Coronary artery (tissue), 2 donors: Measurements from ENCODE around the gene KCNAB1.

Experiments used
- DNase-seq: peaks from one replicate; pipeline ENCODE4 v3.0.0-alpha.2; 2017; ENCODE audit warnings: low spot score
- H3K27ac ChIP-seq, 2 donors: fragments of 200-600 bp; sonication (generic); one replicate each; pipeline ENCODE4 v1.5.1; 2016 to 2019
- H3K4me3 ChIP-seq: fragments of 200-600 bp; sonication (generic); 2 replicates; pipeline ENCODE4 v1.5.1; 2016; ENCODE audit warnings: mild to moderate bottlenecking, moderate library complexity
- CTCF ChIP-seq: fragments of 200-600 bp; sonication (generic); IDR thresholded peaks from one replicate; pipeline ENCODE4 v1.5.1; 2019; ENCODE audit warnings: antibody characterized with exemption

KCNAB1 gene

DNA sequence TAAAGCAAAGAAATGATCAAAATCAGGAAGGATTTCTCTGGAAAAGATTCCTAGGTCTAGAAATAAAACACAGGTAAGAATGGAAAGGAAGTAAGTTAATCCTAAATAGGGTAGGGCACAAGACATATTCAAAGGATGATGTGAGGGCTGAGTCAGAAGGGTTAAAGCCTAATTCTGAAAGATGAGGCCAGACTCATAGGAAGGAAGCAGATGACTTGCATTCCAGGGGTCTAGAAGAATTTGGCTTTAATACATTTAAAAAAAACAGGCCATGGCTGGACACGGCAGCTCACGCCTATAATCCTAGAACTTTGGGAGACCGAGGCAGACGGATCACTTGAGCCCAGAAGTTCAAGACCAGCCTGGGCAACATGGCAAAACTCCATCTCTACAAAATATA, 431.4 kb downstream of the KCNAB1 start:
- H3K4me3 ChIP-seq = peak overlapping the region; percentile 6
- no peak for DNase-seq
- peak overlapping the region; percentile 4 to 13 for H3K27ac ChIP-seq
- TF ChIP-seq CTCF = no peak

DNA sequence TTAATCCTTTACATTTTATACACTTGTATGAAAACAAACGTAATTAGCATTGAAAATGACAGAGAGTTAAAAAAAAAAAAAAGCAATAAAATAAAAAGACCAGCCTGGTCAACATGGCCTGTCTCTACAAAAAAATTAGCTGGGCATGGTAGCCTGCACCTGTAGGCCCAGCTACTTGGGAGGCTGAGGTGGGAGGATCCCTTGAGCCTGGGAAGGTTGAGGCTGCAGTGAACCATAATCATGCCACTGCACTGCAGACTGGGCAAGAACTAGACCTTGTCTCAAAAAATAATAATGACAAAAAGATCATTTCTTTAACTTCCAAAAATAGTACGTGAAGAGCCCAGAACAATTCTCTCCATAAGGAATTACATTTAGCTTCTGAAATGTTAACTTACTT, 432.6 kb downstream of the KCNAB1 start:
- TF ChIP-seq CTCF = no peak
- Histone ChIP-seq H3K27ac (no peak overlapping the region), H3K4me3 (peak overlapping the region; percentile 85)
- DNase-seq = no peak

GRCh38 chr3:156553705-156554356, 433.5 kb downstream of the KCNAB1 start:
- Histone ChIP-seq H3K4me3 (peak overlapping the region; percentile 85), H3K27ac (peak overlapping the region in 1 of 2 donors; percentile 68)
- no peak for TF ChIP-seq CTCF
- DNase-seq = no peak

DNA sequence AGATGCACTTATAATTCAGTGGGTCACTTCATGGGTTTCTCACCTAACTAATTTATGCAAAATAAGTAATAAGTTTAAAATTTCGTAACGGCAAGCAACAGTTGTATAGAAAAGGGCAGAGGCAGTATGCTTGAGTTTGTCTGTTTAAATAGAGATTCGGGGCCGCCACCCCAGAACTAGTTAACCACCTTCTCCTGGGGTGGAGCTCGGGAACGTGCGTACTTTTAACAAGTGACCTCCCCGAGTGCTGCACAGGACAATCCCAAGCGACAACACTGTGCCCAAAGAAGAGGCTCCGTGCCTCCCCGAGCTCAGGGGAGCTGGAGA, 434.1 kb downstream of the KCNAB1 start:
- Histone ChIP-seq H3K4me3 (peak overlapping the region; percentile 85), H3K27ac (peak overlapping the region; percentile 68 to 88)
- no peak for TF ChIP-seq CTCF
- no peak for DNase-seq

- H3K4me3 ChIP-seq = peak within 1 kb of the TSS; percentile 85
- TF ChIP-seq CTCF = no peak
- H3K27ac ChIP-seq = peak within 1 kb of the TSS; percentile 68 to 88
- peak; percentile 100 for DNase-seq
These were observed 434.7 kb downstream of the KCNAB1 start, which contains the start of gene SSR3 for GRCh38 chr3:156554842-156555687. Gene SSR3 (minus strand): TSS chr3:156555117. CDS start chr3:156555089, 28 bp downstream.

DNA sequence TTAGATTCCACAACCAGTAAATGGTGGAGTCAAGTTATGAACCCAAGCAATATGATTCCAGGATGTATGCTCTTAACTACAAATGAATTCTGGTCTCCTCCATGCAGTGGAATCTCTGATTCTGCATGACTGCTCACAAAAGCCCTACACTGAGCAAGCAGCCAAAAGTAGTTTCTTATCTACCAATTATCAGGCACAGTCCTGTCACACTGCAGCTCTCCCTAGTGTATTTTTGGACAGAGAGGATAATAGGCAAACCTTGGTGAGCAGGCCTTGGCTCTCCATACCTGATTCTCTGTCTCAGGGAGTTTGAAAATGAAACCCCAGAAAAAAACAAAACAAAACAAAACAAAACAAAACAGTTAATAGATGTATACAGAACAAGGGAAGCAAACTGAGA, 438.0 kb downstream of the KCNAB1 start:
- TF ChIP-seq CTCF = no peak
- Histone ChIP-seq H3K4me3 (no peak overlapping the region), H3K27ac (no peak overlapping the region)
- DNase-seq = no peak

DNA sequence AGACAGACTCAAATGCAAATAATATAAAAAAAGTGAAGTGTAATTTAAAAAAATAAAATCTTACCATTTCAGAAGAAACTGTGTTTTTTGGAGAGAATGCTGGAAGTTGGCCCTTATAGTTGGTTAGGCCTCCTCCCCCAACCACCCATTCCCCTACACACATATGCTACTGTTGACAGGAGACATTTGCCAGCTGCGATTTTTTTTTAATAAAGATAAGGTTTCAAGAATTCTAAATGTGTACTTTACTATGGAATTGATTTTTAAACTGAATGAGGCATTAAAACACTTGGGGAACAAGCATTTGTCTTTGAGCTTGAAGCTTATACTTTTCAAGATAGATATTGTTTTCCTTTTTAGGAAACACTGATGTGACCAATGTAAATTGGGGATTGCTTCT, 438.9 kb downstream of the KCNAB1 start:
- DNase-seq = no peak
- TF ChIP-seq CTCF = no peak
- no peak overlapping the region for H3K4me3 ChIP-seq
- H3K27ac ChIP-seq = no peak overlapping the region
